ENCODE results near the gene NR1H2. TPM values are rescaled to one million over a fixed set of nuclear protein-coding genes. Genes with fewer than 3 reads are reported as not detected.
A peak's percentile ranks its signal among the peaks of the same experiment; 100 is the strongest.

NR1H2 gene
- total RNA-seq, 1 donor from 2014 or later: 33.4 TPM

GRCh38 chr19:50406156-50406820 lies 30.0 kb downstream of the NR1H2 start:
- no peak for ATAC-seq

DNA sequence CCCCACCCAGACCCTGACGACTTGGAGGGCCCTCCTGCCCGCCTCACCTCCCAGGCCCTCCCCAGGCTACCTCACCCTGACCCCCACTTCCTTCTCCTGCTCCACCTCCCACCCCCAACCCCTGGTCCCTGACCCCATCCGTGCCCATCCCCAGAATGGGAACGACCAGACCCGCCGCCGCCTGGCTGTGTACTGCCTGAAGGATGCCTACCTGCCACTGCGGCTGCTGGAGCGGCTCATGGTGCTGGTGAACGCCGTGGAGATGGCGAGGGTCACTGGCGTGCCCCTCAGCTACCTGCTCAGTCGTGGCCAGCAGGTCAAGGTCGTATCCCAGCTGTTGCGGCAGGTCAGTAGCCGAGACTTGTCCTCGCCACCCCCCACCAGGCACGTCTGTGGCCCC lies 30.6 kb downstream of the NR1H2 start:
- ATAC-seq: no peak

DNA sequence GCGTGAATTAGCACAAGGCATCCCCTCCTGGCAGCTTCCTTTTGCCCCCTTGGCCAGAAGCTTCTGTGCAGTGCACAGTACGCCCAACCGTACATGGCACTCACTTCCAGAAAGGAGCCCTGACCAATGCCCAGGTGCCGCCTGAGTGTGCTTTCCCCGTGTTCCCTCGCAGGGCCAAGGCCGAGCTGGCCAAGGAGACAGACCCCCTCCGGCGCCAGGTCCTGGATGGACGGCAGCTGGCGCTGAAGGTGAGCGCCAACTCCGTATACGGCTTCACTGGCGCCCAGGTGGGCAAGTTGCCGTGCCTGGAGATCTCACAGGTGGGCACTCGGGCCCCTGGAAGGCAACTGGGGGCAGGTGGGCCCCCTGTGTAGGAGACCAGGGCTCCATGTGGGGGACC lies 33.1 kb downstream of the NR1H2 start:
- no peak for ATAC-seq

- ATAC-seq: no peak
Observed at GRCh38 chr19:50410109-50410508, 33.9 kb downstream of the NR1H2 start.

DNA sequence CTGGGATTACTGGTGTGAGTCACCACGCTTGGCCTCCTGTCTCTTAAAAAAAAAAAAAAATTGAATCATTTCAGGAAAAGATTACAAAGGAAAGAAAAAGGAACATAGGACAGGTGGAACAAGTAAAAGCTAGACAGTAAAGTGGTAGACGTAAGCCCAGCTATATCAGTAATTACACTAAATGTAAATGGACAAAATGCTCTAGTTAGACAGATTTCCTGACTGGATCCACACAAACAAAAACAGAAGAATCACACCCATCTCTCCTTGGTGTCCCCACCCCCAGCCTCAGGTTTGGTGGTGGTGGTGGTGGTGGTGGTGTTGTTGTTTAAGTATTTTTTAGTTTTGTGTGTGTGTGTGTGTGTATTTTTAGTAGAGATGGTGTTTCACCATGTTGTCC lies 36.2 kb downstream of the NR1H2 start:
- no peak for ATAC-seq

DNA sequence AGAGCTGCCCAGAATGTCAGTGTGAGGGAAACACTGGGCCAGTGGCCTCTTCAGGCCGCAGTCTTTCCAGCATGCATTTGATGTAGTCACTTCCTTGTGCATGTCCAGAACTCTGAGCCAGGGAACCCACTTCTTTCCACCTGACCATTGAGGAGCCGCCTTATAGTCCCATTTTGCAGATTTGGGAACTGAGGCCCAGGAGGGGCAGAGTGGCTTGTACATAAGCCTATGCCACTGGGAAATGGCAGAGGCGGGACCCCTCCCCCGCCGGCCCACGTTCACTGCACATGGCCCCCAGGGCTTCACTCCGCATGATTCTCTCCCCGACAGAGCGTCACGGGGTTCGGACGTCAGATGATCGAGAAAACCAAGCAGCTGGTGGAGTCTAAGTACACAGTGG lies 36.8 kb downstream of the NR1H2 start:
- no peak for ATAC-seq

- no peak for ATAC-seq
Observed at GRCh38 chr19:50413531-50413930, 37.3 kb downstream of the NR1H2 start.

DNA sequence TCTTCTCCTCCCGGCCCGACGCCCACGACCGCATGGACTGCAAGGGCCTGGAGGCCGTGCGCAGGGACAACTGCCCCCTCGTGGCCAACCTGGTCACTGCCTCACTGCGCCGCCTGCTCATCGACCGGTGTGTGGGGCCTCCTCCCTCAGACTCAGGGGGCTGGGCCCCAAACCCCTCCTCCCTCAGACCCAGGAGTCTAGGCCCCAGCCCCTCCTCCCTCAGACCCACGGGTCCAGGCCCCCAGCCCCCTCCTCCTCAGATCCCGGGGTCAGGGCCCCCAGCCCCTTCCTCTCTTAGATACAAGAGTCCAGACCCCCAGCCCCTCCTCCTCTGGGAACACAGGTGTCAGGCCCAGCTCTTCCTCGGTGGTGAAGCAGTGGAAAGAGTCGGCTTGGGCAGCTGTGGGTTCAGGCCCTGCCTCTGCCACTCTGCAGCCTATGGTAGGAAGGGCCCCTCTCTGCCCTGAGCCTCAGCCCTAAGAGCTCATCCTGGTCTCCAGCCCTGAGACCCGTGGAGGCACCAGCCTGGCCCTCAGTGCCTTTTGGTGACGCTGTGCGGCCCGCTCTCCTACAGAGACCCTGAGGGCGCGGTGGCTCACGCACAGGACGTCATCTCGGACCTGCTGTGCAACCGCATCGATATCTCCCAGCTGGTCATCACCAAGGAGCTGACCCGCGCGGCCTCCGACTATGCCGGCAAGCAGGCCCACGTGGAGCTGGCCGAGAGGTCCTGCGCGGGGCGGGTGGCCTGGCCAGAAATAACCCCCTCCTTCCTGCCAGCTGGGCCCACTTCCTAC lies 38.8 kb downstream of the NR1H2 start:
- ATAC-seq: peak; percentile 62

GRCh38 chr19:50415661-50416033 lies 39.4 kb downstream of the NR1H2 start:
- peak; percentile 55 for ATAC-seq

GRCh38 chr19:50416034-50416977 lies 40.0 kb downstream of the NR1H2 start:
- peak; percentile 5 for ATAC-seq

- no peak for ATAC-seq
Observed at GRCh38 chr19:50417111-50418081, 41.1 kb downstream of the NR1H2 start.

DNA sequence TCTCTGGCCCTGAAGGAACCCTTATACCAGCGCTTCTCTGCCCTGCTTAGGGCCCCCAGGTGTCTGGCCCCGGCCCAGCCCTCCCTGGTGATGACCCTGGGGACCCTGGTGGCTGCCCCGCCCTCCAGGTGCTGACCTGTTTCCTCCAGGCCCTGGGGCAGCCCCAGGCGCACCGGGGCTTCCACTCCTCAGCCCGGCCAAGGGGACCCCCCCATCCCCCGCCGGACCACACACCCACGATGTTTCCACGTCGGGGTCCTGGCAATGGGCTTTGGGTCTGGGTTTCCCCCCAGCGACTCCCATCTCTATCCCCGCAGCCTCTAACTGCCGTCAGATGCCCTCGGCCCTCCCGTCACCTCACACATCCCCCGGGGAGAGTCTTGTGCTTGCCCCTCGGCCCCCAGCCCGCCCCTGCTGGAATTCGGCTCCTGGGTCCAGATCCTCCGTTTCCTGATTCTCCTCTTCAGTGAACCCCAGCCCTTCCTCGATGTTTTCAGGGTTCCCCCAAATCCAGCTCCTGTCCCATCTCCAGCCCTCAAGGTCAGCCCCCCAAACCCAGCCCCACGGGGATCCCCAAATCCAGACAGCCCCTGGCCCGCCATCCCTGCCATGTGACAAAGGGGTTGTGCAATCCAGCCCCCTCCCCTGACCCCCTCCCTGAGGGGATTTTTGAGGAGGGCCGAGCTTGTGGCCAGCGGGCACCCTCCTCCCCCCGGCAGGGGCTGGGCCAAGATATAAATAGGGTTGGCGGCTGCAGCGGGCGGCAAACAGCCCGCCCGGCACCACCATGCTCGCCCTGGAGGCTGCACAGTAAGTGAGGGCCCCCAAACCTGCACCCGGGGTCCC lies 42.1 kb downstream of the NR1H2 start, which contains the start of gene SPIB:
Gene SPIB, plus strand, starts transcription at position 763 of the 846 bp plus-strand sequence. Its CDS starts 25 bp downstream, at position 788.
- no peak for ATAC-seq

DNA sequence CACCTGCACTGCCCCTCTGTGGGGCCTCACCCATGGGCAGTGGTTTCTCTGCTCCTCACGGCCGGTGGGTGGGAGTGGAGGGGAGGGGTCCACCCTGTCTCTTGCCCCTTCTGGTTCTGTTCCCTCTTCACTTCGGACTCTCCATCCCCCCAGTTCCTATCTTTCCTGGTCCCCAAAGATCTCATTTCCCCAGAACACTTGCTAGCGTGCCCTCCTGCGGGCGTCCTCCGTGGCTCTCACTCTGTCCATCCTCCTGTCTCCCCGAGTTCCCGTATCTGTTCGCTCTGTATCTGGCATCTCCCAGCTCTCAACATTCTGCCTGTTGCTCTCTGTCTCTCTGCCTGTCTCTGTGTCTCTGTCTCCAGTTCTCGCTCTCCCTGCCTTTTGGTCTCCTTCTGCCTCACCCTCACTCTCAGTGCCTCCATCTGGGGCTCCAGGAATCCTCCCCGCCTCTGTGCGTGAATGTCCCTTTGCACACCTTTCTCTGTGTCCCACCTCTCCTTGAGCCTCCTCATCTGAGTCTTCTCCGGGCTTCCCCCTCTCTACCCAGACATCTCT lies 42.8 kb downstream of the NR1H2 start:
- no peak for ATAC-seq

GRCh38 chr19:50419580-50420035 lies 43.4 kb downstream of the NR1H2 start:
- no peak for ATAC-seq

- no peak for ATAC-seq
Observed at GRCh38 chr19:50420127-50420526, 43.9 kb downstream of the NR1H2 start.

DNA sequence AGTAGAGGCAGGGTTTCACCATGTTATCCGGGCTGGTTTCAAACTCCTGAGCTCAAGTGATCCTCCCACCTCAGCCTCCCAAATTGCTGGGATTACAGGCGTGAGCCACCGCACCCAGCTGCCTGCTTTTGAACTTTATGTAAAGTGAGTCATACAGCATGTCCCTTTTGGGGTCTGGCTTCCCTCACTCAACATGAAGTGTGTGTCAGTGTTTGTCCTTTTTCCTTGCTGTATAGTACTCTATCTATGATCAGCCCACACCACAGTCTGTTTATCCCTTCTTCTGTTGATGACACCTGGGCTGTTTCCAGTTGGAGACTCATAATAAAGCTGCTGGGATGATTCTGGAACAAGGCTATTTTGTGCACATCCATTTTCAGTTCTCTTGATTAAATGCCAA lies 44.6 kb downstream of the NR1H2 start:
- no peak for ATAC-seq

DNA sequence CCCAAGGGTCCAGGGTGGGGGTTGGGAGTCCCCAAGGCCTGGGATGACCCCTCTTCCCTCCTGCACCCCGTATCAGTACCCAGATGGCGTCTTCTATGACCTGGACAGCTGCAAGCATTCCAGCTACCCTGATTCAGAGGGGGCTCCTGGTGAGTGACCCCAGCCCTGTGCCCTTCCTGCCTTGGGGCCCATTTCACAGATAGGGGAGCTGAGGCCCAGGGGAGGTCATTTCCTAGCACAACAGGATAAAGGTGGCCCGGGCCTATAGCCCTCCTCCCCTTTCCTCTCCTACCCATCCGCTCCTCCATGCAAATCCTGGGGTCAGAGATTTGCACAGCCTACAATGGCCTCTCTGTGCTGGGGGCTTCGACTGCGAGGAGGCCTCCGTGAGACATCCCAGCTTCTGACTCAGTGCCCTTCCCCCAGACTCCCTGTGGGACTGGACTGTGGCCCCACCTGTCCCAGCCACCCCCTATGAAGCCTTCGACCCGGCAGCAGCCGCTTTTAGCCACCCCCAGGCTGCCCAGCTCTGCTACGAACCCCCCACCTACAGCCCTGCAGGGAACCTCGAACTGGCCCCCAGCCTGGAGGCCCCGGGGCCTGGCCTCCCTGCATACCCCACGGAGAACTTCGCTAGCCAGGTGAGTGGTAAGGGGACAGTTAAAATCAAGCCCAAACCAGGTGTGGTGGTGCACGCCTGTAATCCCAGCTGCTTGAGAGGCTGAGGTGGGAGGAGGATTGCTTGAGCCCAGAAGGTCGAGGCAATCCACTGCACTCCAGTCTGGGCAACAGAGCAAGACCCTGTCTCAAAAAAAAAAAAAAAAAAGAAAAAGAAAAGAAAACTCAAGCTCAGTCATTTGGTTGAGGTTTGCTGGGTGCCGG lies 46.4 kb downstream of the NR1H2 start:
- peak; percentile 9 for ATAC-seq

DNA sequence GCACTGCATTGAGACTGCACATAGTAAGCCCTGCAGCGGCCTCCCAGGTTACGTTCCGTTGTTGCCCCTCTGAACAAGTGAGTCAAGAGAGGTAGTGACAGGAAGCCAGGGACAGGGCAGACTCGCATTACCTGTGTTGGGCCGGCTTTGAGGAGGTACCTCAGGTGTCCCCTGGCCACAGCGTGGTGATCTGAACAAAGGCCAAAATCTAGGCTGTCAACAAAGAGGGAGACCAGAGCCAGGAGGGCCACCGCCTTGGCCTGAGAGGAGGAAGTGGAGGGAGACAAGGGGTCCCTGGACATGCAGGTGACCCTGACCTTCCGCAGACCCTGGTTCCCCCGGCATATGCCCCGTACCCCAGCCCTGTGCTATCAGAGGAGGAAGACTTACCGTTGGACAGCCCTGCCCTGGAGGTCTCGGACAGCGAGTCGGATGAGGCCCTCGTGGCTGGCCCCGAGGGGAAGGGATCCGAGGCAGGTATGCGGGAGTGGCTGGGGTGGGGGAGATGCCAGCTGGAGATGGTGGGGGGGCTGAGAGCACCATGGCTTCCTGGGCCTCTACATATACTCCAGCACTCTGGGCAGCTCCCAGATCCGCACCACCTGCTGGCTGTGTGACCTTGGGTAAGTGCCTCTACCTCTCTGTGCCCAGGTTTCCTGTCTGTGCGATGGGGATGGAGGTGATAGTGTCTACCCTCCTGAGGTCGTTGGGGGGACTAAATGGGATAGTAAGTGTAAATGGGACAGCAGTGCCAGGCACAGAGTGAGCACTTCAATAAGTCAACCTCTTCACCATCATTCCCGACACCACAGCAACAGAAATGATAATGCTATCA lies 47.2 kb downstream of the NR1H2 start:
- no peak for ATAC-seq
